K562 (cell line): ENCODE results near the gene APC. TPM values are rescaled to one million over a fixed set of nuclear protein-coding genes. Genes with fewer than 3 reads are reported as not detected.

ENCODE experiments used
- ARHGAP35 ChIP-seq: fragments of 450-650 bp; IDR thresholded peaks from 2 replicates; pipeline ENCODE4 v1.6.1; 2018; ENCODE audit not compliant: partially characterized antibody
- COPS2 ChIP-seq: fragments of 450-650 bp; conservative IDR thresholded peaks from 2 replicates; pipeline ENCODE4 v1.6.1; 2016; ENCODE audit warnings: mild to moderate bottlenecking, moderate library complexity
- GATAD2A ChIP-seq: fragments of 450-650 bp; IDR thresholded peaks from 2 replicates; pipeline ENCODE4 v1.6.1; 2017
- MCM5 ChIP-seq: fragments of 450-650 bp; IDR thresholded peaks from 2 replicates; pipeline ENCODE4 v1.6.1; 2016; ENCODE audit warnings: low read depth
- POLR2AphosphoS2 ChIP-seq: IDR thresholded peaks from 2 replicates; pipeline ENCODE4 v1.6.1; 2012; ENCODE audit warnings: low read length, improper control_type of control experiment
- REST ChIP-seq, 2 experiments: fragments of 450-650 bp; formaldehyde crosslinking in 1 of 2; IDR thresholded peaks; 2 replicates each; pipeline versions ENCODE4 v1.4.0 to v1.6.1; 2014 to 2020; ENCODE audit warnings: mild to moderate bottlenecking in 2 of 2, borderline replicate concordance in 1 of 2, low read depth in 1 of 2
- TFE3 ChIP-seq: fragments of 450-650 bp; formaldehyde crosslinking; IDR thresholded peaks from 2 replicates; pipeline ENCODE4 v1.4.0; 2020; ENCODE audit warnings: mild to moderate bottlenecking, mixed read lengths
- YY1 ChIP-seq, 3 experiments: IDR thresholded peaks; 2 replicates each; pipeline ENCODE4 v1.6.1; 2011; ENCODE audit warnings: low read length in 2 of 3, mild to moderate bottlenecking in 2 of 3, moderate library complexity in 2 of 3, borderline replicate concordance in 1 of 3, control low read depth in 1 of 3, low read depth in 1 of 3; ENCODE audit not compliant: insufficient read depth in 3 of 3, insufficient replicate concordance in 2 of 3, control insufficient read depth in 1 of 3, insufficient read length in 1 of 3; ENCODE audit errors: extremely low read depth in 1 of 3
- ZNF143 ChIP-seq: sonication (generic); formaldehyde crosslinking; IDR thresholded peaks from 2 replicates; pipeline ENCODE4 v1.9.0; 2022; ENCODE audit warnings: mild to moderate bottlenecking, missing genetic modification reagents
- ZNF780A ChIP-seq: fragments of 250-450 bp; sonication (Bioruptor Pico); IDR thresholded peaks from 2 replicates; pipeline ENCODE4 v1.5.0; 2021; ENCODE audit warnings: mild to moderate bottlenecking
- polyA plus RNA-seq, 8 experiments: library from polyadenylated mRNA; depleted of rRNA in 4 of 8; stranded (reverse) in 5 of 8; unstranded in 3 of 8; fragments of >200 nt; fragmentation: Nextera tagmentation in 2 of 8; fragmentation: Illumina TruSeq in 1 of 8; extraction: Ambion mirVana in 2 of 8; extraction: Trizol in 1 of 8; gene quantifications; 2 replicates each; pipeline versions ENCODE4 v1.2.1 to v1.2.3, GENCODE V29; 2011 to 2014; ENCODE audit warnings: inconsistent platforms in 1 of 8, missing spikeins in 1 of 8
- total RNA-seq, 7 experiments: library from RNA; depleted of rRNA in 6 of 7; stranded (reverse); fragments of >200 nt in 6 of 7; fragmentation: Illumina TruSeq in 2 of 7; extraction: Trizol in 2 of 7; gene quantifications; 2 replicates each; pipeline versions ENCODE4 v1.2.1 to v1.2.3, GENCODE V29; 2011 to 2021; ENCODE audit warnings: low replicate concordance in 1 of 7
- TF ChIP-seq, protein P1 (sequence below): IDR thresholded peaks from 2 replicates; pipeline ENCODE4 v1.6.1; 2016; ENCODE audit warnings: missing genetic modification characterization, missing compliant biosample characterization
- TF ChIP-seq, protein P2 (sequence below): fragments of 450-650 bp; formaldehyde crosslinking; IDR thresholded peaks from 2 replicates; pipeline ENCODE4 v1.4.0; 2022; ENCODE audit warnings: mild to moderate bottlenecking, moderate library complexity
- TF ChIP-seq, protein P3 (sequence below), 2 experiments: fragments of 450-650 bp in 1 of 2; sonication (generic) in 1 of 2; formaldehyde crosslinking in 1 of 2; IDR thresholded peaks in 1 of 2; conservative IDR thresholded peaks in 1 of 2; 2 replicates each; pipeline versions ENCODE4 v1.6.1 to v1.8.1; 2016 to 2023; ENCODE audit warnings: mild to moderate bottlenecking in 2 of 2, moderate library complexity in 2 of 2, inconsistent platforms in 1 of 2, missing genetic modification reagents in 1 of 2

APC gene
- total and polyA plus RNA-seq, 9 of the 15 experiments (the other 6 are each of a cell fraction or from before 2014, with no cell fraction given), result 5.7 to 29.5 (median 15.4) TPM

DNA sequence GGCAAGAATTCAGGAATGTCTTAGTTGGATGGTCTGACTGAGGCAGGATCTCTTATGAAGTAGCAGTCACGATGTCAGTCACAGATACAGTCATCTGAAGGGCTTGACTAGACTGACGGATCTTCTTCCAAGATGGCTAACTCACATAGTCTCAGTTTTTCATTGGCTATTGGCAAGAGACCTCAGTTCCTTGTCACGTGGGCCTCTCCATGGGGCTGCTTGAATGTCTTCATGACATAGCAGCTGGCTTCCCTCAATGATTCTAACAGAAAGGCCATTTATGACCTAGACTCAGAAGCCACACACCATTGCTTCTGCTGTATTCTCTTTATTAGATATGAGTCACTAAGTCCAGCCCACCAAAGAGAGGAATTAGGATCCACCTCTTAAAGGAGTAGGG lies 4.7 kb downstream of the APC start (continued):
- no peak for TF ChIP-seq ZNF780A (CRISPR knock-in tag)
- TF ChIP-seq TFE3 (CRISPR knock-in tag), result peak; percentile 55
- TF ChIP-seq ZNF143 (CRISPR knock-in tag), result no peak
- no peak for TF ChIP-seq MCM5
- TF ChIP-seq COPS2, result no peak
- TF ChIP-seq, protein P1, sequence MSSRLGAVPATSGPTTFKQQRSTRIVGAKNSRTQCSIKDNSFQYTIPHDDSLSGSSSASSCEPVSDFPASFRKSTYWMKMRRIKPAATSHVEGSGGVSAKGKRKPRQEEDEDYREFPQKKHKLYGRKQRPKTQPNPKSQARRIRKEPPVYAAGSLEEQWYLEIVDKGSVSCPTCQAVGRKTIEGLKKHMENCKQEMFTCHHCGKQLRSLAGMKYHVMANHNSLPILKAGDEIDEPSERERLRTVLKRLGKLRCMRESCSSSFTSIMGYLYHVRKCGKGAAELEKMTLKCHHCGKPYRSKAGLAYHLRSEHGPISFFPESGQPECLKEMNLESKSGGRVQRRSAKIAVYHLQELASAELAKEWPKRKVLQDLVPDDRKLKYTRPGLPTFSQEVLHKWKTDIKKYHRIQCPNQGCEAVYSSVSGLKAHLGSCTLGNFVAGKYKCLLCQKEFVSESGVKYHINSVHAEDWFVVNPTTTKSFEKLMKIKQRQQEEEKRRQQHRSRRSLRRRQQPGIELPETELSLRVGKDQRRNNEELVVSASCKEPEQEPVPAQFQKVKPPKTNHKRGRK (tag), result no peak
- TF ChIP-seq, protein P2, sequence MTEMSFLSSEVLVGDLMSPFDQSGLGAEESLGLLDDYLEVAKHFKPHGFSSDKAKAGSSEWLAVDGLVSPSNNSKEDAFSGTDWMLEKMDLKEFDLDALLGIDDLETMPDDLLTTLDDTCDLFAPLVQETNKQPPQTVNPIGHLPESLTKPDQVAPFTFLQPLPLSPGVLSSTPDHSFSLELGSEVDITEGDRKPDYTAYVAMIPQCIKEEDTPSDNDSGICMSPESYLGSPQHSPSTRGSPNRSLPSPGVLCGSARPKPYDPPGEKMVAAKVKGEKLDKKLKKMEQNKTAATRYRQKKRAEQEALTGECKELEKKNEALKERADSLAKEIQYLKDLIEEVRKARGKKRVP (CRISPR knock-in tag), result no peak
- peak in 2 of 3 experiments; percentile 7 to 85 for TF ChIP-seq YY1 (IDR thresholded peaks at IDR 0.05; ENCODE audit: borderline replicate concordance in 1 of 3, control insufficient read depth in 1 of 3, extremely low read depth in 1 of 3, insufficient read depth in 3 of 3, insufficient read length in 1 of 3, insufficient replicate concordance in 2 of 3, low read depth in 1 of 3, low read length in 2 of 3)
- TF ChIP-seq, protein P3, sequence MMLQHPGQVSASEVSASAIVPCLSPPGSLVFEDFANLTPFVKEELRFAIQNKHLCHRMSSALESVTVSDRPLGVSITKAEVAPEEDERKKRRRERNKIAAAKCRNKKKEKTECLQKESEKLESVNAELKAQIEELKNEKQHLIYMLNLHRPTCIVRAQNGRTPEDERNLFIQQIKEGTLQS (IDR thresholded peaks at IDR 0.05), result peak; percentile 60
- TF ChIP-seq, protein P3 (CRISPR knock-in tag; conservative IDR thresholded peaks at IDR 0.05), result no peak
- TF ChIP-seq POLR2AphosphoS2, result no peak
- no peak for TF ChIP-seq ARHGAP35
- peak; percentile 46; the same call in 1 of the 2 replicates for TF ChIP-seq REST (IDR thresholded peaks at IDR 0.05; ENCODE audit: borderline replicate concordance)
- no peak for TF ChIP-seq REST (CRISPR knock-in tag; IDR thresholded peaks at IDR 0.05; ENCODE audit: low read depth)
- TF ChIP-seq GATAD2A, result no peak
